DMS 273 (cell line): ENCODE measurements around the gene SMARCA4.
"Not testable (repeated sequence)": the region's sequence is repeated elsewhere in the genome, so short reads cannot be mapped to it uniquely, and the experiment has no call there.

Source experiments
- DNase-seq: peaks from one replicate; lab custom pipeline; 2025; ENCODE audit not compliant: unreplicated experiment; lab: John Stamatoyannopoulos, UW

SMARCA4 gene

GRCh38 chr19:11092181-11092538, 131.3 kb downstream of the SMARCA4 start:
- DNase-seq = no peak

- no peak for DNase-seq
These were observed 132.9 kb downstream of the SMARCA4 start for GRCh38 chr19:11093689-11094238.

- DNase-seq = no peak
These were observed 133.7 kb downstream of the SMARCA4 start for GRCh38 chr19:11094520-11094894.

- DNase-seq = no peak
These were observed 135.5 kb downstream of the SMARCA4 start for GRCh38 chr19:11096210-11096841.

- not testable (repeated sequence) for DNase-seq
These were observed 136.5 kb downstream of the SMARCA4 start for GRCh38 chr19:11097367-11097766.

GRCh38 chr19:11098327-11098726, 137.5 kb downstream of the SMARCA4 start:
- DNase-seq = no peak

GRCh38 chr19:11098861-11099260, 138.0 kb downstream of the SMARCA4 start:
- no peak for DNase-seq

- no peak for DNase-seq
These were observed 139.2 kb downstream of the SMARCA4 start for GRCh38 chr19:11100049-11100448.

- DNase-seq = no peak
These were observed 140.2 kb downstream of the SMARCA4 start for GRCh38 chr19:11101057-11101456.

GRCh38 chr19:11102944-11103343, 142.1 kb downstream of the SMARCA4 start:
- no peak for DNase-seq

GRCh38 chr19:11103667-11104066, 142.8 kb downstream of the SMARCA4 start:
- not testable (repeated sequence) for DNase-seq

GRCh38 chr19:11105014-11105636, 144.3 kb downstream of the SMARCA4 start:
- no peak for DNase-seq

- DNase-seq = no peak
These were observed 145.6 kb downstream of the SMARCA4 start for GRCh38 chr19:11106477-11106876.

- DNase-seq = no peak
These were observed 147.9 kb downstream of the SMARCA4 start for GRCh38 chr19:11108746-11109145.

- DNase-seq = no peak
These were observed 150.4 kb downstream of the SMARCA4 start for GRCh38 chr19:11111117-11111770.

- DNase-seq = no peak
These were observed 150.9 kb downstream of the SMARCA4 start for GRCh38 chr19:11111771-11112144.
